GM12878 (cell line): ENCODE measurements around the gene GABRB3. TPM values are rescaled to one million over a fixed set of nuclear protein-coding genes. Genes with fewer than 3 reads are reported as not detected.

ENCODE experiments used
- ATAC-seq: fragments of 200-7000 bp; cut with Tn5 transposase; 3 replicates; pipeline ENCODE4 v1.9.1; 2020; ENCODE audit warnings: mild to moderate bottlenecking, moderate library complexity
- BruUV-seq: library from RNA; stranded (reverse); fragments of 400-500 nt; replicated peaks from 2 replicates; lab custom pipeline; 2021; lab: Mats Ljungman, UMichigan
- CTCF ChIA-PET: fragments of 300-600 bp; sonication (Branson Sonifier 250); formaldehyde crosslinking; extraction: SDS; loops from one replicate; lab custom pipeline; 2021; ENCODE audit warnings: inconsistent platforms; lab: Yijun Ruan, JAX
- POLR2A ChIA-PET: fragments of 350-600 bp; formaldehyde crosslinking; extraction: SDS; loops from one replicate; lab custom pipeline; 2021; ENCODE audit warnings: inconsistent platforms; lab: Charles Lee
- RAD21 ChIA-PET: fragments of 300-600 bp; sonication (Branson Sonifier 250); formaldehyde crosslinking; loops from one replicate; lab custom pipeline; 2023; ENCODE audit warnings: antibody characterized with exemption; ENCODE audit not compliant: unreplicated experiment; lab: Charles Lee
- SMC1A ChIA-PET: fragments of 300-600 bp; sonication (Branson Sonifier 250); formaldehyde crosslinking; loops from one replicate; lab custom pipeline; 2023; ENCODE audit not compliant: unreplicated experiment, uncharacterized antibody; lab: Charles Lee
- DNase-seq: peaks from one replicate; pipeline ENCODE4 v3.0.0-alpha.2; 2011; ENCODE audit warnings: low read depth, low spot score
- FAIRE-seq: peaks from 3 replicates; lab custom pipeline; 2011; peaks lifted over from hg19 to GRCh38; lab: Jason Lieb, UNC
- H2AFZ ChIP-seq: 2 replicates; pipeline ENCODE4 v1.6.0; 2011; ENCODE audit warnings: low read depth, low read length, control low read depth; ENCODE audit not compliant: control insufficient read depth
- H3K27ac ChIP-seq: 2 replicates; pipeline ENCODE4 v1.5.1; 2011; ENCODE audit warnings: control low read depth; ENCODE audit not compliant: control insufficient read depth, insufficient read depth
- H3K27me3 ChIP-seq, 2 experiments: replicated peaks in 1 of 2; 2 replicates each; pipeline versions ENCODE4 v1.6.0 to v1.6.1; 2011; ENCODE audit warnings: low read length in 1 of 2; ENCODE audit not compliant: control insufficient read depth in 2 of 2, insufficient read depth in 2 of 2
- H3K36me3 ChIP-seq, 2 experiments: 2 replicates each; pipeline ENCODE4 v1.5.1; 2011; ENCODE audit warnings: low read length in 1 of 2; ENCODE audit not compliant: control insufficient read depth in 2 of 2, insufficient read depth in 2 of 2
- H3K4me1 ChIP-seq: 2 replicates; pipeline ENCODE4 v1.6.1; 2011; ENCODE audit warnings: mild to moderate bottlenecking, low read length, moderate library complexity, mixed read lengths; ENCODE audit not compliant: control insufficient read depth, insufficient read depth
- H3K4me2 ChIP-seq: 2 replicates; pipeline ENCODE4 v1.6.0; 2011; ENCODE audit warnings: control low read depth; ENCODE audit not compliant: control insufficient read depth, insufficient read depth
- H3K4me3 ChIP-seq: fragments of 200-600 bp; sonication (generic); 2 replicates; pipeline ENCODE4 v1.5.1; 2016
- H3K79me2 ChIP-seq: 2 replicates; pipeline ENCODE4 v1.6.0; 2011; ENCODE audit warnings: low read length; ENCODE audit not compliant: control insufficient read depth, insufficient read depth
- H3K9ac ChIP-seq: 2 replicates; pipeline ENCODE4 v1.8.0; 2011; ENCODE audit warnings: low read length, control low read depth, mixed read lengths; ENCODE audit not compliant: control insufficient read depth, insufficient read depth
- H3K9me3 ChIP-seq: replicated peaks from 3 replicates; pipeline ENCODE4 v1.5.1; 2011; ENCODE audit warnings: mild to moderate bottlenecking, low read length; ENCODE audit not compliant: control insufficient read depth, insufficient read depth
- H4K20me1 ChIP-seq: 2 replicates; pipeline ENCODE4 v1.6.0; 2011; ENCODE audit not compliant: control insufficient read depth, insufficient read depth
- CBX3 ChIP-seq: fragments of 200-600 bp; sonication (generic); IDR thresholded peaks from 2 replicates; pipeline ENCODE4 v1.6.1; 2016; ENCODE audit warnings: low read depth, borderline replicate concordance
- ETV6 ChIP-seq, 2 experiments: fragments of 450-650 bp in 1 of 2; IDR thresholded peaks in 1 of 2; conservative IDR thresholded peaks in 1 of 2; 2 replicates each; pipeline ENCODE4 v1.6.1; 2014; ENCODE audit warnings: antibody characterized with exemption in 1 of 2, borderline replicate concordance in 1 of 2, low read depth in 1 of 2, mild to moderate bottlenecking in 1 of 2, moderate library complexity in 1 of 2
- MXI1 ChIP-seq: fragments of 150-350 bp; IDR thresholded peaks from 2 replicates; pipeline ENCODE4 v1.6.1; 2011; ENCODE audit warnings: low read depth, mild to moderate bottlenecking, inconsistent platforms, low read length, improper control_type of control experiment
- PML ChIP-seq: IDR thresholded peaks from 2 replicates; pipeline ENCODE4 v1.6.1; 2012; ENCODE audit warnings: low read length, inconsistent platforms
- SPI1 ChIP-seq: IDR thresholded peaks from 2 replicates; pipeline ENCODE4 v1.6.1; 2011; ENCODE audit warnings: low read depth, mild to moderate bottlenecking, low read length, moderate library complexity, borderline replicate concordance; ENCODE audit not compliant: insufficient read depth
- SRF ChIP-seq, 2 experiments: IDR thresholded peaks; 2 replicates each; pipeline ENCODE4 v1.6.1; 2011; ENCODE audit warnings: low read depth in 2 of 2, low read length in 2 of 2, mild to moderate bottlenecking in 1 of 2, moderate library complexity in 1 of 2
- TCF7 ChIP-seq: IDR thresholded peaks from 2 replicates; pipeline ENCODE4 v1.6.1; 2014; ENCODE audit warnings: antibody characterized with exemption, borderline replicate concordance
- YBX1 ChIP-seq: fragments of 450-650 bp; IDR thresholded peaks from 2 replicates; pipeline ENCODE4 v1.6.1; 2016; ENCODE audit warnings: antibody characterized with exemption
- ZNF217 ChIP-seq: fragments of 450-650 bp; IDR thresholded peaks from 2 replicates; pipeline ENCODE4 v1.6.1; 2017; ENCODE audit warnings: antibody characterized with exemption, mild to moderate bottlenecking
- ZNF384 ChIP-seq: IDR thresholded peaks from 2 replicates; pipeline ENCODE4 v1.6.1; 2012; ENCODE audit warnings: low read depth, mild to moderate bottlenecking, low read length, improper control_type of control experiment, borderline replicate concordance
- ZZZ3 ChIP-seq: IDR thresholded peaks from 2 replicates; pipeline ENCODE4 v1.6.1; 2011; ENCODE audit warnings: low read depth; ENCODE audit not compliant: control insufficient read depth, insufficient read length
- WGBS: methylation state at CpG from one replicate; pipeline ENCODE4 v1.1.6; 2016; ENCODE audit warnings: low lambda C conversion rate; ENCODE audit not compliant: insufficient replicate concordance, insufficient coverage; ENCODE audit errors: missing lambda C conversion rate; 5-methylcytosine and 5-hydroxymethylcytosine counted together
- in situ Hi-C: fragments of 300-500 bp; cut with MboI; formaldehyde crosslinking; loops from 9 replicates; pipeline ENCODE4 v1.14.3; 2018; ENCODE audit warnings: mixed read lengths
- intact Hi-C: fragments of 100-400 bp; cut with micrococcal nuclease; formaldehyde crosslinking; loops from one replicate; pipeline ENCODE4 v1.14.2; 2022; ENCODE audit not compliant: unreplicated experiment
- polyA plus RNA-seq, 11 experiments: library from polyadenylated mRNA; depleted of rRNA in 4 of 11; unstranded in 6 of 11; stranded (reverse) in 5 of 11; fragments of >200 nt; fragmentation: Nextera tagmentation in 4 of 11; fragmentation: Illumina TruSeq in 1 of 11; extraction: Ambion mirVana in 4 of 11; extraction: Trizol in 1 of 11; gene quantifications; 1 replicate in 1 of 11; 2 replicates in 10 of 11; pipeline versions ENCODE4 v1.2.1 to v1.2.3, GENCODE V29; 2011 to 2016; ENCODE audit warnings: inconsistent platforms in 2 of 11, missing spikeins in 2 of 11, low read depth in 1 of 11
- total RNA-seq, 4 experiments: library from RNA; depleted of rRNA in 3 of 4; stranded (reverse); fragments of >200 nt in 3 of 4; fragmentation: Illumina TruSeq in 1 of 4; extraction: Trizol in 1 of 4; gene quantifications; 2 replicates each; pipeline versions ENCODE4 v1.2.1 to v1.2.3, GENCODE V29; 2013 to 2021
- TF ChIP-seq, protein P1 (sequence below): fragments of 450-650 bp; formaldehyde crosslinking; IDR thresholded peaks from 2 replicates; pipeline ENCODE4 v1.5.0; 2022; ENCODE audit warnings: mild to moderate bottlenecking, missing genetic modification characterization
- TF ChIP-seq, protein P2 (sequence below): IDR thresholded peaks from 2 replicates; pipeline ENCODE4 v1.6.1; 2011; ENCODE audit warnings: borderline replicate concordance, low read depth, mild to moderate bottlenecking, moderate library complexity, low read length; ENCODE audit not compliant: insufficient read depth, poor library complexity, severe bottlenecking
- TF ChIP-seq, protein P3 (sequence below): fragments of 450-650 bp; IDR thresholded peaks from 2 replicates; pipeline ENCODE4 v1.6.1; 2017; ENCODE audit warnings: low read depth, mild to moderate bottlenecking, moderate library complexity

GABRB3 gene
- total and polyA plus RNA-seq, 10 of the 15 experiments (the other 5 are each of a cell fraction or from before 2014, with no cell fraction given) = 0.05 to 0.08 (median 0.05) TPM; not detected in 7

DNA sequence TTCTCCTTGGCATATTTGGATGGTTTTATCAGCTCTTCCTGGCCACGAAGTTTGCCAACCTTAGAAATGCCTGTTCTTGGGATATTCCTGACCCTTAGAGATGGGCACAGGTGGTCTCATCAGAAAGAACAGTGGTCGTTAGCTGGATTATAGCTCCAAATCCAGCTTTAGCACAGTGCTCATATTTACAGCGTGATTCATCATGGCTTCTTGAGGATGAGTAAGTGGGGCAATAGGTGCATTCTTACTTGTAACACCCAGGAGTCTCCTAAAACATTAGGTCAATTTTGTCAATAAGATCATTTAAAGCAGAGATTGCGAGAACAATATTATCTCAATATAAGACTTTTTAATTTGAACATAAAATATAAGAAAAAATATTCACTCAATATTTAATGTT is 191.9 kb downstream of the GABRB3 start (continued):
- TF ChIP-seq, protein P1, sequence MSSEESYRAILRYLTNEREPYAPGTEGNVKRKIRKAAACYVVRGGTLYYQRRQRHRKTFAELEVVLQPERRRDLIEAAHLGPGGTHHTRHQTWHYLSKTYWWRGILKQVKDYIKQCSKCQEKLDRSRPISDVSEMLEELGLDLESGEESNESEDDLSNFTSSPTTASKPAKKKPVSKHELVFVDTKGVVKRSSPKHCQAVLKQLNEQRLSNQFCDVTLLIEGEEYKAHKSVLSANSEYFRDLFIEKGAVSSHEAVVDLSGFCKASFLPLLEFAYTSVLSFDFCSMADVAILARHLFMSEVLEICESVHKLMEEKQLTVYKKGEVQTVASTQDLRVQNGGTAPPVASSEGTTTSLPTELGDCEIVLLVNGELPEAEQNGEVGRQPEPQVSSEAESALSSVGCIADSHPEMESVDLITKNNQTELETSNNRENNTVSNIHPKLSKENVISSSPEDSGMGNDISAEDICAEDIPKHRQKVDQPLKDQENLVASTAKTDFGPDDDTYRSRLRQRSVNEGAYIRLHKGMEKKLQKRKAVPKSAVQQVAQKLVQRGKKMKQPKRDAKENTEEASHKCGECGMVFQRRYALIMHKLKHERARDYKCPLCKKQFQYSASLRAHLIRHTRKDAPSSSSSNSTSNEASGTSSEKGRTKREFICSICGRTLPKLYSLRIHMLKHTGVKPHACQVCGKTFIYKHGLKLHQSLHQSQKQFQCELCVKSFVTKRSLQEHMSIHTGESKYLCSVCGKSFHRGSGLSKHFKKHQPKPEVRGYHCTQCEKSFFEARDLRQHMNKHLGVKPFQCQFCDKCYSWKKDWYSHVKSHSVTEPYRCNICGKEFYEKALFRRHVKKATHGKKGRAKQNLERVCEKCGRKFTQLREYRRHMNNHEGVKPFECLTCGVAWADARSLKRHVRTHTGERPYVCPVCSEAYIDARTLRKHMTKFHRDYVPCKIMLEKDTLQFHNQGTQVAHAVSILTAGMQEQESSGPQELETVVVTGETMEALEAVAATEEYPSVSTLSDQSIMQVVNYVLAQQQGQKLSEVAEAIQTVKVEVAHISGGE (CRISPR knock-in tag) = no peak
- TF ChIP-seq TCF7 (no peak), CBX3 (no peak)
- TF ChIP-seq, protein P2, sequence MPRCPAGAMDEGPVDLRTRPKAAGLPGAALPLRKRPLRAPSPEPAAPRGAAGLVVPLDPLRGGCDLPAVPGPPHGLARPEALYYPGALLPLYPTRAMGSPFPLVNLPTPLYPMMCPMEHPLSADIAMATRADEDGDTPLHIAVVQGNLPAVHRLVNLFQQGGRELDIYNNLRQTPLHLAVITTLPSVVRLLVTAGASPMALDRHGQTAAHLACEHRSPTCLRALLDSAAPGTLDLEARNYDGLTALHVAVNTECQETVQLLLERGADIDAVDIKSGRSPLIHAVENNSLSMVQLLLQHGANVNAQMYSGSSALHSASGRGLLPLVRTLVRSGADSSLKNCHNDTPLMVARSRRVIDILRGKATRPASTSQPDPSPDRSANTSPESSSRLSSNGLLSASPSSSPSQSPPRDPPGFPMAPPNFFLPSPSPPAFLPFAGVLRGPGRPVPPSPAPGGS = no peak
- TF ChIP-seq, all 136 proteins: peak for 0

DNA sequence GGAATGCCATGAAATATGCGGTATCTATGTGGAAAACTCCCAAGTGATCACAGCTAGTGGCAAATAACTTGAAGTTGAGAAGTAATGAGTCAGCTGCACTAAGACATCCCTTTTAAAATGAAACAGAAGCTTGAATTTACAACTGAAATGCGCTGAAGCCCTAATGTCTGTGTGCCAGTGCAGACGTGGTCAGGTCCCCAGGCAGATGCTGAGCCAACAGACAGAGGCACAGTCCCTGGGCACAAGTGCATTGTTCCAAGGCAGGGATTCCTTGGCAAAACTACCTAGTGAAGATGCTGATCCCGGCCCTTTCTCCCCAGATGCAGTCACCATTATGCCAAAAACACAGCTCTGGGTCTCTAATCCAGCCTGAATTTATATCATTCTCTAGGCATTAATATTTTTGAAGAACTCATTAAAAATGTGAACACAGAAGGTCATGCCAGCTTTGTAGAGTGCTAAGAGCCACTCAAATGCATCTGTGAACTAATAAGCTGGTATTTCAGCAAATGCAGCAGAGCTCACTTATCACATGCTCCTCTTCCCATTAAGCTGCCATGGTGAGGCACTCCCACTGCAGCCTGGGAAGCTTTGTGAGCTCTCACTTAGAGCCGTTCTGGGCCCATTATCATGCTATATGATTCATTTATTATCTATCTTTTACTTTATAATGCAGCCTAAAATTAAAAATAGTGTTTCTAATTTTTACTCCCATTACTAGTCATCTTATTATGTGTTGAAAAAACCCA is 200.1 kb downstream of the GABRB3 start:
- no peak overlapping the region for H3K27ac ChIP-seq
- no peaks in the 10 kb centered on the region for H3K4me1 ChIP-seq
- ChIA-PET SMC1A (no interaction called here), POLR2A (no interaction called here), CTCF (no interaction called here), RAD21 (no interaction called here)
- intact Hi-C loops = no loop called here
- in situ Hi-C loops = no loop called here
- no peaks in the 10 kb centered on the region for H3K27me3 ChIP-seq
- no peak overlapping the region for H2AFZ ChIP-seq
- ATAC-seq (no peak), DNase-seq (no peak), FAIRE-seq (no peak)
- no peak overlapping the region for H3K4me2 ChIP-seq
- H3K9ac ChIP-seq = no peak overlapping the region
- H3K79me2 ChIP-seq = no peaks in the 10 kb centered on the region
- 17% methylated on average over 5 of the region's 5 CpGs for WGBS
- no peaks in the 10 kb centered on the region for H3K9me3 ChIP-seq
- no peak overlapping the region for H3K4me3 ChIP-seq
- no TSS peak for BruUV-seq
- H3K36me3 ChIP-seq = no peaks in the 10 kb centered on the region
- no peaks in the 10 kb centered on the region for H4K20me1 ChIP-seq
- no peak for TF ChIP-seq SRF (IDR thresholded peaks at IDR 0.05; ENCODE audit: low read depth in 2 of 2, low read length in 2 of 2)
- TF ChIP-seq SPI1 = no peak
- no peak for TF ChIP-seq ZNF217
- no peak for TF ChIP-seq YBX1
- TF ChIP-seq, protein P3, sequence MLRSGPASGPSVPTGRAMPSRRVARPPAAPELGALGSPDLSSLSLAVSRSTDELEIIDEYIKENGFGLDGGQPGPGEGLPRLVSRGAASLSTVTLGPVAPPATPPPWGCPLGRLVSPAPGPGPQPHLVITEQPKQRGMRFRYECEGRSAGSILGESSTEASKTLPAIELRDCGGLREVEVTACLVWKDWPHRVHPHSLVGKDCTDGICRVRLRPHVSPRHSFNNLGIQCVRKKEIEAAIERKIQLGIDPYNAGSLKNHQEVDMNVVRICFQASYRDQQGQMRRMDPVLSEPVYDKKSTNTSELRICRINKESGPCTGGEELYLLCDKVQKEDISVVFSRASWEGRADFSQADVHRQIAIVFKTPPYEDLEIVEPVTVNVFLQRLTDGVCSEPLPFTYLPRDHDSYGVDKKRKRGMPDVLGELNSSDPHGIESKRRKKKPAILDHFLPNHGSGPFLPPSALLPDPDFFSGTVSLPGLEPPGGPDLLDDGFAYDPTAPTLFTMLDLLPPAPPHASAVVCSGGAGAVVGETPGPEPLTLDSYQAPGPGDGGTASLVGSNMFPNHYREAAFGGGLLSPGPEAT = no peak
- TF ChIP-seq MXI1 = no peak
- TF ChIP-seq ZNF384 = no peak
- no peak for TF ChIP-seq ZZZ3
- no peak for TF ChIP-seq ETV6 (conservative IDR thresholded peaks at IDR 0.05 in 1 of 2, IDR thresholded peaks at IDR 0.05 in 1 of 2; ENCODE audit: borderline replicate concordance in 1 of 2, low read depth in 1 of 2)
- TF ChIP-seq PML = no peak
